Spleen (tissue), 7 donors: ENCODE data around the gene FOXF1.

Source experiments
- CTCF ChIP-seq, 11 experiments: fragments of 200-600 bp in 7 of 11; fragments of 450-650 bp in 4 of 11; sonication (generic) in 4 of 11; IDR thresholded peaks in 8 of 11; conservative IDR thresholded peaks in 3 of 11; 1 replicate in 7 of 11; 2 replicates in 4 of 11; pipeline versions ENCODE4 v1.4.0 to v1.8.0; 2016 to 2021; ENCODE audit warnings: antibody characterized with exemption in 11 of 11, inconsistent platforms in 4 of 11, mild to moderate bottlenecking in 1 of 11
- POLR2A ChIP-seq, 3 donors: fragments of 450-650 bp; IDR thresholded peaks; one replicate each; pipeline ENCODE4 v1.5.1; 2017; ENCODE audit warnings: antibody characterized with exemption in 3 of 3, mild to moderate bottlenecking in 1 of 3
- POLR2AphosphoS5 ChIP-seq, 3 donors: sonication (generic); formaldehyde crosslinking; IDR thresholded peaks; one replicate each; pipeline ENCODE4 v1.5.1; 2017; ENCODE audit warnings: antibody characterized with exemption in 3 of 3
- donor health status: DM: no; HTN: no; CAD: no; lungs with moderate emphysema.
- donor health status: DM: no; HTN: no; CAD: no.
- donor health status: DM: no; HTN: no; CAD: no.

- no peak for TF ChIP-seq CTCF (IDR thresholded peaks at IDR 0.05 in 8 of 11, conservative IDR thresholded peaks at IDR 0.05 in 3 of 11)
- no peak for TF ChIP-seq POLR2AphosphoS5 (IDR thresholded peaks at IDR 0.05)
- TF ChIP-seq POLR2A (IDR thresholded peaks at IDR 0.05), result no peak
Measured at GRCh38 chr16:86554599-86554916, 44.2 kb downstream of the FOXF1 start.
